Activated naive CD4-positive, alpha-beta T cell (primary cell): Measurements from ENCODE around the gene NEUROG1.

ENCODE experiments used
- DNase-seq, 4 experiments: peaks; one replicate each; lab custom pipeline; 2025; lab: John Stamatoyannopoulos, UW

The NEUROG1 gene

GRCh38 chr5:135493406-135494180 lies 42.2 kb downstream of the NEUROG1 start:
- no peak for DNase-seq

GRCh38 chr5:135492319-135492626 lies 43.5 kb downstream of the NEUROG1 start:
- no peak for DNase-seq

GRCh38 chr5:135491552-135492318 lies 44.0 kb downstream of the NEUROG1 start:
- no peak for DNase-seq

GRCh38 chr5:135491038-135491551 lies 44.7 kb downstream of the NEUROG1 start:
- DNase-seq: no peak

- DNase-seq: no peak
Measured at GRCh38 chr5:135490245-135491037, 45.3 kb downstream of the NEUROG1 start.

GRCh38 chr5:135489466-135490244 lies 46.1 kb downstream of the NEUROG1 start:
- no peak for DNase-seq

- no peak for DNase-seq
Measured at GRCh38 chr5:135488727-135489465, 46.9 kb downstream of the NEUROG1 start.

- no peak for DNase-seq
Measured at GRCh38 chr5:135487839-135488514, 47.8 kb downstream of the NEUROG1 start.

GRCh38 chr5:135487037-135487395 lies 48.7 kb downstream of the NEUROG1 start:
- no peak for DNase-seq

GRCh38 chr5:135486131-135487036 lies 49.4 kb downstream of the NEUROG1 start:
- DNase-seq: no peak

- DNase-seq: no peak
Measured at GRCh38 chr5:135484674-135485086, 51.1 kb downstream of the NEUROG1 start.
